ENCODE data around the gene CCDC179.

CCDC179 gene

DNA sequence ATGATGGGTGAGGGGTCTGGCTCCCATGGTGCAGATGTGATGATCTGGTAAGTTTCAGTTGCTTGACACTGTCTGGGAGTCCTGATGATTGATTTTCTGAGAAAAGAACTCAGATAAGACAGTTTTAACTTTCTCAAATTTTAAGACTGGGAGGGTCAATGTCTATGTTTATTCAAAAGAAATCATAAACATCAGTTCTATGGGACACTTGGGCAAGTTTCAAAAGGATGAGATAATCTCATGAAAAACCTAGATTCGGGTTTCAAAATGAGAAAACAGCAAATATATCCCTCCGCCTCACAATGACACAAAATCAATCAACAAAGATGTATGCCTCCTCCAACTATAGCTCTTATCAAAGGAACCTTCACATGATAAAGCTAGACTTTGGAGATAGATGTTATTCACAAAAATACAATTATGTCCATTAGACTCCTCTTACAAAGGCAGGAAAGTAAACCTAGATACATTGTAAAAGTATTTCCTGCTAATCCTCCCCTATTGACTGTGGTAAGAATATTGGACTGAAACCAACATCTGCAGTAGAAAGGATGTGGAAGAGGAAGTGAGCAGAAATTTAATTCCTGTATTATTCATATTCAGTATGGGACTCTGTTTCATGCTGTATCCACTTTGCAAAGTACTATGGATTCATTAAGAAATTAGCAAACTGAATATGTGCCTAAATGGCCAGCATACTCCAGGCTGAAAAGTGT lies 52.3 kb downstream of the CCDC179 start:
- DNase-seq: no peak

DNA sequence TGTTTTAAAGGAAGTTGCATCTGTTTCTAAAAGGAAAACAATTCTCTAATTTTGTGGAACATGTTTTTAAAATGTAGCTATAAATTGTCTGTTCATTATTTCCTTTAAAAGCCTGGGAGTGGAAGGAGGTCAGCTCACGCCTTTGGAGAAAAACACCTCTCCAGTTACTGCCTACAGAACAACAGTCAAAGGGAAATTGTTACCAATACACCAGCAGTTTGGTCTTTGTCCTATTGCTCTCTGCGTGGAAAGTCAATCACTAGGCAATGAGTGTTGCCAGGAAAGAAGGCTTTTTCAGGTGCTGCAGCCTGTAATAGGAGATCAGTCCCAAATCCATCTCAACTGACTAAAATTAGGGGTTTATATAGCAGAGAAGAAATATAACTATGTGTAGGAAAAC lies 52.9 kb downstream of the CCDC179 start:
- DNase-seq: no peak

DNA sequence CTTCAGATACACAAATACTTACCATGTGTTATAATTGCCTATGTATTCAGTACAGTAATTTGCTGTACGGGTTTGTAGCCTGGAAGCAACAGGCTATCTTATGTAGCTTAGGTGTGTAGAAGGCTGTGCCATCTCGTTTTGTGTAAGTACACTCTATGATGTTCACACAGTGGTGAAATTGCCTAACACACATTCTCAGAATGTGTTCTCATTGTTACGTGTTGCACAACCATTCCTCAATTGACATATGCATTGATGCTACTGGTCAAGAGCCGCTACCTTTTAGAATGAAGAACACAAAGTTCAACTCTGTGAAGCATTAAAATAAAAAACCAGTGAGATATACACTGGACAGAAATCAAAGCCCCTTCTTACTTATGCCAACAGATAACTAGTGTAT lies 57.4 kb downstream of the CCDC179 start:
- DNase-seq: no peak

DNA sequence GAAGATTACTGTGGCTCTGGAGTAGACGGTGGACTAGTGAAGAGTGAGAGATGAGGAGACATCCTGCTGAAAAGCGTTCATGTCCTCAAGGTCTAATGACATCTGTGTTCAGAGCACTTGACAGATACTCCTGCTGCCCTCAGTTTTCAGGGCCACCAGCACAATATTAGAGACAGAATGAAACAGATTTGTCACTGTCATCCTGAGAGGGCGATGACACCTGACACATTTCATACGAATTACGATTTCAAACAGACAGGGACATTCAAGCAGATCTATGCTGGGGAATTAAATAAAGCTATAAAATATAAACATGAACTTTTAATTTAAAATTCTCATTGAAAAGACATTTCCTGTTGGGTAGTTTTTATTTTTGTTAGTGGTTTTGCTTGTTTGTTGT lies 59.8 kb downstream of the CCDC179 start:
- no peak for DNase-seq

DNA sequence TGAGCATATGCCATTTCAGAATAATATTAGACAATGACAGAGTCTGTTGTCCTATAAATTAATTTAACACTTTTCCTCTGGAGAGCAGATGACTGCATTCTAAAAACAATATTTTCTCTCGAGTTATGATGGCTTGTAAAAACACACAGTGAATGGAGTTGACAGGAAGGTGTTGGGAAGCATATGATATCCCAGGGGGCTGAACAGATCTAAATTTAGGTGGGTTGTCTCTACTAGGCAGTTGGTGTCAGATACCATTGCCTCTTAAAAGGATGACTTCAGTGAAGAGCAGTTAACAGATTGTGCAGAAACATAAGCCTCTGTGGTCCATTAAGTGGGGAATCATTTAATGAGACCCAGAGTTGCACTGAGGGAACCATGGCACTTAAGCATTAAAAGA lies 61.4 kb downstream of the CCDC179 start:
- DNase-seq: no peak

DNA sequence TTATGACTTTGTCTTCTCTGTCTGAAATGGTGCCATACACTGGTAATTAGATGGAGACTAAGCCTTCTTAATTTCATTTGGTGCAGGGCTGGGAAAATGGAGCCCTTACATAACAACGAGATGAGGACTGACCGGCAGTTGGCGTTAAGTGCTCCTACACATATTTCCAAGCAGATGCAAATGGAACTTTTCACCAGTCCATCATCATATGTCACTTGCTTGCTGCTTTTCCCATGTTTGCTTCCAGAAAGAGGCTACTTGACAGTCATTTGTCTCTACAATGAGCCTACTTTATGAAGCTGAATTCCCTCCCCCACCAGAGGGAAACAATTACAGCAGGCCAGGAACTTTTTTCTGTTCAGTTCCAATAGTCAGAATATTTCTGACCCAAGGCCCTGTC lies 63.2 kb downstream of the CCDC179 start:
- DNase-seq: no peak
